Measurements from ENCODE around the gene PHC2.
A peak's percentile ranks its signal among the peaks of the same experiment; 100 is the strongest.

Gene PHC2

DNA sequence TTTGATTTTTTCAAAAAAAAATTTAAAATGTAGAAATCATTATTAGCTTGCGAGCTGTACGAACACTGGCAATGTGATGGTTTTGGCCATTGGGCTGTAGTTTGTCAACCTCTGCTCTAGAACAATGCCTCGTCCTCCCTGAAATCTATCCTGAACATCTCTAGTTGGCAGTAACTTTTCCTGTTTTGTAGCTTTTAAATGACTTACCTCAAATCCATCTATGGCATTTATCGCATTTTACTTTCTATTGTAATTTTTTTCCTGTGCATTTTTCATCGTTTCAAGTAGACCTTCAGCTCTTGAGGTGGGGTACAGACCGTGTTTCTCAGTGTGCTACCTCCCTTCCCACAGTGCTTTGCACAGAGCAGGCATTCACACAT lies 79.6 kb downstream of the PHC2 start:
- no peak overlapping the region for H2AFZ ChIP-seq (ENCODE audit: low read length)
- peaks cover 2% of the 10 kb centered on the region; the same call in 1 of the 2 replicates for H4K20me1 ChIP-seq (ENCODE audit: insufficient read depth, low read length)
- H3K9me3 ChIP-seq (ENCODE audit: low read length): no peaks in the 10 kb centered on the region
- no peaks in the 10 kb centered on the region for H3K36me3 ChIP-seq (ENCODE audit: insufficient read depth, low read length)
- H3K4me1 ChIP-seq (ENCODE audit: insufficient read depth, low read length, severe bottlenecking): peaks cover 18% of the 10 kb centered on the region
- H3K4me2 ChIP-seq (ENCODE audit: low read length): no peak overlapping the region
- no peaks in the 10 kb centered on the region for H3K9me2 ChIP-seq (ENCODE audit: low read depth, low read length)
- H3K79me2 ChIP-seq (ENCODE audit: insufficient read depth, low read length): no peaks in the 10 kb centered on the region
- TF ChIP-seq EZH2 (IDR thresholded peaks at IDR 0.05; ENCODE audit: borderline replicate concordance, low read length): no peak
- TF ChIP-seq, protein P1, sequence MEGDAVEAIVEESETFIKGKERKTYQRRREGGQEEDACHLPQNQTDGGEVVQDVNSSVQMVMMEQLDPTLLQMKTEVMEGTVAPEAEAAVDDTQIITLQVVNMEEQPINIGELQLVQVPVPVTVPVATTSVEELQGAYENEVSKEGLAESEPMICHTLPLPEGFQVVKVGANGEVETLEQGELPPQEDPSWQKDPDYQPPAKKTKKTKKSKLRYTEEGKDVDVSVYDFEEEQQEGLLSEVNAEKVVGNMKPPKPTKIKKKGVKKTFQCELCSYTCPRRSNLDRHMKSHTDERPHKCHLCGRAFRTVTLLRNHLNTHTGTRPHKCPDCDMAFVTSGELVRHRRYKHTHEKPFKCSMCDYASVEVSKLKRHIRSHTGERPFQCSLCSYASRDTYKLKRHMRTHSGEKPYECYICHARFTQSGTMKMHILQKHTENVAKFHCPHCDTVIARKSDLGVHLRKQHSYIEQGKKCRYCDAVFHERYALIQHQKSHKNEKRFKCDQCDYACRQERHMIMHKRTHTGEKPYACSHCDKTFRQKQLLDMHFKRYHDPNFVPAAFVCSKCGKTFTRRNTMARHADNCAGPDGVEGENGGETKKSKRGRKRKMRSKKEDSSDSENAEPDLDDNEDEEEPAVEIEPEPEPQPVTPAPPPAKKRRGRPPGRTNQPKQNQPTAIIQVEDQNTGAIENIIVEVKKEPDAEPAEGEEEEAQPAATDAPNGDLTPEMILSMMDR (IDR thresholded peaks at IDR 0.05; ENCODE audit: low read length): no peak
- H3K27ac ChIP-seq (ENCODE audit: low read depth, low read length, poor library complexity, severe bottlenecking): no peak overlapping the region
- H3K27me3 ChIP-seq (ENCODE audit: insufficient read depth, low read length): no peaks in the 10 kb centered on the region; the same call in 1 of the 2 replicates
- no peak overlapping the region for H3K9ac ChIP-seq (ENCODE audit: low read length)
- H3K4me3 ChIP-seq (ENCODE audit: low read depth, low read length, poor library complexity, severe bottlenecking): no peak overlapping the region
- H3F3A ChIP-seq (ENCODE audit: insufficient read depth, low read length): no peaks in the 10 kb centered on the region

DNA sequence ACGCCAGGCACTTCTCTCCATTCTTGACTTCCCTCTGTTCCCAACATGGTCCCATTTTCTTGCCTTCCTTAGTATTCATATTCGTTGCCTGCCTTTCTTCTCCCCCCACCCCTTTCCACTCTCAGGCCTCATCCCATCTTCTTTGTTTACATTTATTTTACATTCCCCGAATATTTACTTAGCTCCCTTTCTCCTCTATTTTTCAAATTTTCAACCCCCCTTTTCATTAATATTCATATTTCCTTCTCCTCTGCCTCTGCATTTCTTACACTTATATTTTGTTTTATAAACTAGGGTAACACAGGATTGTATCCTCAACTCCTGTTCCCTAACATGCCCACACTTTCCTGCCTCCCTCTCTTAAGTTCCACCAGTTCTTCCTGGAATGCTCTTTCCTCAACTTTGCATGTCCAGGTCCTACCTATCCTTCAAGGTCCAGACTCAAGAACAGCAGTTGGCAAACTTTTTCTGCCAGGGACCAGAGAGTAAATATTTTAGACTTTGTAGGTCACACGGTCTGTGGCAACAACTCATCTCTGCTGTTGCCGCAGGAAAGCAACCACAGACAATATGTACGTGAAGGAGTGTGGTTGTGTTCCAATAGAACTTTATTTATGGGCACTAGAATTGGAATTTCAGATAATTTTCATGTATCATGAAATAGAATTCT lies 80.1 kb downstream of the PHC2 start:
- Histone ChIP-seq H3K9me2 (ENCODE audit: low read depth, low read length) (no peaks in the 10 kb centered on the region), H3K4me1 (ENCODE audit: insufficient read depth, low read length, severe bottlenecking) (peaks cover 18% of the 10 kb centered on the region), H3K9me3 (ENCODE audit: low read length) (no peaks in the 10 kb centered on the region), H3K9ac (ENCODE audit: low read length) (peak overlapping the region; percentile 87; the same call in 1 of the 2 replicates), H3F3A (ENCODE audit: insufficient read depth, low read length) (no peaks in the 10 kb centered on the region), H3K79me2 (ENCODE audit: insufficient read depth, low read length) (no peaks in the 10 kb centered on the region), H3K36me3 (ENCODE audit: insufficient read depth, low read length) (no peaks in the 10 kb centered on the region), H2AFZ (ENCODE audit: low read length) (peak overlapping the region; percentile 95; the same call in 1 of the 2 replicates), H3K27ac (ENCODE audit: low read depth, low read length, poor library complexity, severe bottlenecking) (no peak overlapping the region), H4K20me1 (ENCODE audit: insufficient read depth, low read length) (peaks cover 2% of the 10 kb centered on the region; the same call in 1 of the 2 replicates), H3K4me2 (ENCODE audit: low read length) (peak overlapping the region; percentile 100), H3K27me3 (ENCODE audit: insufficient read depth, low read length) (no peaks in the 10 kb centered on the region; the same call in 1 of the 2 replicates), H3K4me3 (ENCODE audit: low read depth, low read length, poor library complexity, severe bottlenecking) (peak overlapping the region; percentile 75)
- no peak for TF ChIP-seq EZH2 (IDR thresholded peaks at IDR 0.05; ENCODE audit: borderline replicate concordance, low read length)
- TF ChIP-seq, protein P1 (IDR thresholded peaks at IDR 0.05; ENCODE audit: low read length): no peak

DNA sequence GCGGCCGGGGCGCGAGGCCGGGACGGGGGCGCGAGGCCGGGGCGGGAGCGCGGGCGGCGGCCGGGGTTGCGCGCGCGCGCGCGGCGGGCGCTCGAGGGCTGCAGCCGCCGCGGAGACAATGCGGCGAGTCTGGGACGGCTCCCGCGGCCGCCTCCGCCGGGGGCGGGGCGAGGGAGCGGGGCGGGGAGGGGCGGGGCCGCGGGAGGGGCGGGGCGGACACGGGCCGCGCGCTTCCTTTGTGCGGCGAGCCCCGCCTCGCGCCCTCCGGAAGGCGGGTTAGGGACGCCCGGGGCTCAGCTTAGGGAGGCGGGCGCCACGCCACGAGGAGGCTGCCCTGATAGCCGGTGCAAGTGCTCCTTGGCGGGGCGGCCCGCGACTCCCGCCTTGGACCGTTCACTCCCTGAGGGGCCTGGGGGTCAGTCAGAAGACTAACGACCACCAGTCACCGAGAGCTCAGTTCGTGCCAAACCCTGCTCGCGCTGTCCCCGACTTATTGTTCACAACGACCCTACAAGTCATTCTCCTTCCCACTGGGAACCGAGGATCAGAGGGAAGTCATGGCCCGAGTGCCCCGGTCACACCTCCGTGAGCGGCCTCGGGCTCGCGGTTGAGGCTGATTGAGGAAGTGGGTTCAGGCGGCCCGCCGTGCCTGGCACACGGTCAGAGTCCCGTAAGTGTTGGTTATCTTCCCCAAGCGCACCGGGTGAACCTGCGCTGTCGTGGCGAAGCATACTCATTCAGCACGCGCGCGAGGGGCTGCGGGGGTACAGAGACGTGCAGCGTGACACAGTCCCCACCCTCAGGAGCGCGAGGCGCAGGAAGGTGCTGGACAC lies 80.9 kb downstream of the PHC2 start:
- Histone ChIP-seq H3K79me2 (ENCODE audit: insufficient read depth, low read length) (no peaks in the 10 kb centered on the region), H3K9me3 (ENCODE audit: low read length) (no peaks in the 10 kb centered on the region), H2AFZ (ENCODE audit: low read length) (peak overlapping the region; percentile 95; the same call in 1 of the 2 replicates), H3K36me3 (ENCODE audit: insufficient read depth, low read length) (no peaks in the 10 kb centered on the region), H3K9me2 (ENCODE audit: low read depth, low read length) (no peaks in the 10 kb centered on the region), H4K20me1 (ENCODE audit: insufficient read depth, low read length) (peaks cover 2% of the 10 kb centered on the region; the same call in 1 of the 2 replicates), H3K27ac (ENCODE audit: low read depth, low read length, poor library complexity, severe bottlenecking) (no peak overlapping the region), H3K27me3 (ENCODE audit: insufficient read depth, low read length) (no peaks in the 10 kb centered on the region; the same call in 1 of the 2 replicates), H3K4me1 (ENCODE audit: insufficient read depth, low read length, severe bottlenecking) (peaks cover 18% of the 10 kb centered on the region), H3K4me3 (ENCODE audit: low read depth, low read length, poor library complexity, severe bottlenecking) (peak overlapping the region; percentile 75), H3K4me2 (ENCODE audit: low read length) (peak overlapping the region; percentile 100), H3K9ac (ENCODE audit: low read length) (peak overlapping the region; percentile 87), H3F3A (ENCODE audit: insufficient read depth, low read length) (no peaks in the 10 kb centered on the region)
- TF ChIP-seq, protein P1 (IDR thresholded peaks at IDR 0.05; ENCODE audit: low read length): no peak
- TF ChIP-seq EZH2 (IDR thresholded peaks at IDR 0.05; ENCODE audit: borderline replicate concordance, low read length): no peak
